GM15510 (cell line): ENCODE measurements around the gene KRTAP2-4.
"Not testable (repeated sequence)": the region's sequence is repeated elsewhere in the genome, so short reads cannot be mapped to it uniquely, and the experiment has no call there.

Experiments
- POLR2A ChIP-seq: IDR thresholded peaks from 3 replicates; pipeline ENCODE4 v1.6.1; 2011; ENCODE audit warnings: borderline replicate concordance; ENCODE audit not compliant: insufficient read length; ENCODE audit errors: extremely low read depth

The KRTAP2-4 gene

DNA sequence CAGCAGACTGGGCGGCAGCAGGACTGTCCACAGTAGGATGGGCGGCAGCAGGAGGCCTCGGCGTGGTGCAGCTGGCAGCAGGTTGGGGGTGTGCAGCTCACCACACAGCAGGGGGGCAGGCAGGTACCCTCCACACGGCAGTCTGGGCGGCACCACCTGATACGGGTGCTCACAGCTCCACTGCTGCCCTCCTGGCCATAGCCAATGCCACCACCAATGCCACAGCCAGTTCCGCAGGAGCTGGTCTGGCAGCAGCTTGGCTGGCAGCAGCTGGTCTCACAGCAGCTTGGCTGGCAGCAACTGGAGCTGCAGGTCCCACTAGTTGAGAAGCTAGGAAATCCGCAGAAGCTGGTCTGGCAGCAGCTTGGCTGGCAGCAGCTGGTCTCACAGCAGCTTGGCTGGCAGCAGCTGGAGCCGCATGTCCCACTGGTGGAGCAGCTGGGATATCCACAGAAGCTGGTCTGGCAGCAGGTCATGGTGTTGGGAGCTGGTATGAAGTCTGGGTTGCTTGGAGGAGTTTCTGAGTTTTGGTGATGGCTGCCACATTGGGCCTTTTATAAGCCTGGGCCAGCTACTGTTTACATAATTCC, 31.2 kb downstream of the KRTAP2-4 start, which contains the start of gene KRTAP1-3:
Gene KRTAP1-3, minus strand, starts transcription at position 529 of the 590 bp plus-strand sequence. Its CDS starts 53 bp downstream, at position 476.
- TF ChIP-seq POLR2A = not testable (repeated sequence)

DNA sequence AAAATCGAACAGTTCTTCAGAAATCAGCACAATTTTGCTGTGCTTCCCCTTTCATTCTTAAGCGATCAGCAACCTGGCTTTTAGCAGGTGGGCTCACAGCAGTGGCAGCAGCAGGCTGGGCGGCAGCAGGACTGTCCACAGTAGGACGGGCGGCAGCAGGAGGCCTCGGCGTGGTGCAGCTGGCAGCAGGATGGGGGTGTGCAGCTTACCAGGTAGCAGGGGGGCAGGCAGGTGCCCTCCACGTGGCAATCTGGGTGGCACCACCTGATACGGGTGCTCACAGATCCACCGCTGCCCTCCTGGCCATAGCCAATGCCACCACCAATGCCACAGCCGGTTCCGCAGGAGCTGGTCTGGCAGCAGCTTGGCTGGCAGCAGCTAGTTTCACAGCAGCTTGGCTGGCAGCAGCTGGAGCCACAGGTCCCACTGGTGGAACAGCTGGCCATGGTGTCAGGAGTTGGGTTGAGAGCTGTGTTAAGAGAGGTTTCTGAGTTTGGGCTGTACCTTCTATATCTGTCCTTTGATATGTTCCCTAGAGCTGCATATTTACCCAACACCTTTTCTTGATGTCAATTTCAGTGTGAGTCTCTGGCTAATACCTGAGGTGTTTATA, 35.9 kb downstream of the KRTAP2-4 start, which contains the start of gene KRTAP1-4:
Gene KRTAP1-4, minus strand, starts transcription at position 563 of the 613 bp plus-strand sequence. Its CDS starts 117 bp downstream, at position 446.
- TF ChIP-seq POLR2A = no peak

DNA sequence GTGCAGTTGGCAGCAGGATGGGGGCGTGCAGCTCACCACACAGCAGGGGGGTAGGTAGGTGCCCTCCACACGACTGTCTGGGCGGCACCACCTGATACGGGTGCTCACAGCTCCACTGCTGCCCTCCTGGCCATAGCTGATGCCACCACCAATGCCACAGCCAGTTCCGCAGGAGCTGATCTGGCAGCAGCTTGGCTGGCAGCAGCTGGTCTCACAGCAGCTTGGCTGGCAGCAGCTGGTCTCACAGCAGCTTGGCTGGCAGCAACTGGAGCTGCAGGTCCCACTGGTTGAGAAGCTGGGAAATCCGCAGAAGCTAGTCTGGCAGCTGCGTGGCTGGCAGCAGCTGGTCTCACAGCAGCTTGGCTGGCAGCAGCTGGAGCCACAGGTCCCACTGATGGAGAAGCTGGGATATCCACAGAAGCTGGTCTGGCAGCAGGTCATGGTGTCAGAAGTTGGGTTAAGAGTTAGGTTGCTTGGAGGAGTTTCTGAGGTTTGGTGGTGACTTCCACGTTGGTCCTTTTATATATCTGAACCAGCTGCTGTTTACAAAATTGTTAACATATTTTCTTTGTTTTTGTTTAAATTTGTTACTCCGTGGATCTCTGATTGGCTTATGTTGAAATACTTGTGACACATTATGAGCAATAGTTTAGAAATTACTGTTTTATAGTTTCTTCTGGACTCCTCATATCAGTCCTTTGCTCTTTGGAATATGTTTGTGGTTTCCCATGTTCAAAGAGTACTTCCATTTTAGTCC, 38.8 kb downstream of the KRTAP2-4 start, which contains the start of gene KRTAP1-5:
Gene KRTAP1-5, minus strand, starts transcription at position 494 of the 757 bp plus-strand sequence. Its CDS starts 53 bp downstream, at position 441.
- no peak for TF ChIP-seq POLR2A

DNA sequence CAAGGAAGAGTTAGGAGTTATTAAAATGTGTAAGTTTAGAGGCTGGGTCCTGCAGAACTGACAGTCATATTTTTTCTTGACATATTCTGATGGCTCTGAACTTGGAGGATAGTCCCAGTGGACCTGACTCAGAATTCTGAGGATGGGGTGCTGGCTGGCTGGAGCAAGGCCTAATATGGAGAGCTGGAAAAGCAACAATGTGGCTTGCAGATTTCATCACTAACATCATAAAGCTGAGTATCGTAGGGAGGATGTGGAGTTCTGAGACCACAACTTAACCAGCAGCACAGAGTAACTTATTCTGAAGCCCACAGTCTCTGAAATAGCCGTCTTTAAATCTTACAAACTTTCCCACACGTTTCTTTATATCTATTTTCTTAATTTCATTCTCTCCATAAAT, 41.0 kb downstream of the KRTAP2-4 start:
- no peak for TF ChIP-seq POLR2A

DNA sequence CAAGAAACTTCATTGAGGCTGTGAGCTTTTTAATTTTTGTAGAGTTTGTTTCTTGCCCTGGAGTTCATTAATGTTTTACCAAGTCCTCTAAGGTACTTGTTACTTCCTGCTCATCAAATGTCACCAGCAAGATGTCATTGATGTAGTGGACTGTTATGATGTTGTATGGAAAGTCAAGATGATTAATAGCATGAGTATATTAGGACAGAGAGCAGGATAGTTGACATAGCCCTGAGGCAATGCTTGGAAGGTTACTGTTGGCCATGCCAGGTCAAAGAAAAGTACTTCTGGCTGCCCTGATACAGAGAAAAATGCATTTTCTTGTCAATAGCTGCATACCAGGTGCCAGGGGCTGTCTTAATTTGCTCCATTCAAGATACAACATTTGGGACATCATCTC, 45.3 kb downstream of the KRTAP2-4 start:
- no peak for TF ChIP-seq POLR2A

DNA sequence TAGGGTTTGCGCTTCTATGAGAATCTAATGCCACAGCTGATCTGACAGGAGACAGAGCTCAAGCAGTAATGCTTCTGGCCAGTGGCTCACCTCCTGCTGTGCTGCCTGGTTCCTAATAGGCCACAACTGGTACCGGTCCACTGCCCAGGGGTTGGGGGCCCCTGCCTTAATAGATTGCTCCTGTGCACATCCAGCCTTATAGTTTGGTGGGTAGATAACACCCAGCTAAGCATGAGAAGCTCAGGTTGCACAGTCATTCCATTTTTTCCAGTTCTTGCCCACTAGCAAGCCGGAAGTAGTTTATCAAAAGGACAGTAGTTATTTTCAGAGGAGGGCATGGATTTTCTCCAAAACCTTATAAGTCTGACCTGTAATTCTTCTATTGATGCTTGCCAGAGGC, 46.3 kb downstream of the KRTAP2-4 start:
- no peak for TF ChIP-seq POLR2A

DNA sequence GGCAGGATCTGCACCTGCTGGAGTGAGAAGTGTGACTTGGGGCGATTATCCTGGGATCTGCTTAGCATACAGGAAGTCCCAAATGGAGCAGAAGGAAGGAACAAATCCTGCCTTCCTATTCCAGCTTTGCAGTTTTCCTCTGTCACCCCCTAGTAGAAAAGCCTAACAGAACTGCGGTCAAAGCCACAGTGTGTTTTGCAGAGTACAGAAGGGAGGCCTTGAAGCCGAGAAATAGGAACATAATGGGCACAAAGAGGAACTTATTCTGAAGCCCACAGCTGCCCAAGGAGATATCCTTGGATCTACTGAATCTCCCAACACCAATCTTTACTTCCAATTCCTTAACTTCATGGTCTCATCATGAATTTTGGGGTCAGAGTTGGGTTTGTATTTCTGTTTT, 47.1 kb downstream of the KRTAP2-4 start:
- TF ChIP-seq POLR2A = no peak

DNA sequence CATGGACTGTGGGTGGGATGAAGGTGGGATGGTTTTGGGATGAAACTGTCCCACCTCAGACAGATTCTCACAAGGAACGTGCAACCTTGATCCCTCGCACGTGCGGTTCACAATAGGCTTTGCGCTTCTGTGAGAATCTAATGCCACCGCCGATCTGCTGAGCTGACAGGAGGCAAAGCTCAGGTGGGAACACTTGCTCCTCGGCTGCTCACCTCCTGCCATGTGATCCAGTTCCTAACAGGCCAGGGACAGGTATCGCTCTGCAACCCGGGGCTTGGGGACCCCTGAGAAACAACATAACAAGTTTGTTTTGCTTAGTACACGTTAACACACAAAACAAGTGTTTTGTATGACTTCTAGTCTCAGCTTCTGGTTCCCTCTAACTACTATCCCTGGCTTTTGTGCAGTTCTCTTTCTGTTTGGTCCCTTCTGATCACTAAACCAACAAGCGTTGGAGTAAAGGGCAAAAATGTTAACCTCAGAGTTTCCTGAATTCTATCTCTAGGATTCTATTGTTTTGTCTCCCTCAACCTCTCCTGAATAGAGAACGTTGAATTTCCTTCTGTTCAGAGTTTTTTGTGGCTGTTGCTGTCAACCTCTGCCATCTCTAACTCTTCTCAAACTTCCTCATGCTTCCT, 49.0 kb downstream of the KRTAP2-4 start:
- TF ChIP-seq POLR2A = no peak

DNA sequence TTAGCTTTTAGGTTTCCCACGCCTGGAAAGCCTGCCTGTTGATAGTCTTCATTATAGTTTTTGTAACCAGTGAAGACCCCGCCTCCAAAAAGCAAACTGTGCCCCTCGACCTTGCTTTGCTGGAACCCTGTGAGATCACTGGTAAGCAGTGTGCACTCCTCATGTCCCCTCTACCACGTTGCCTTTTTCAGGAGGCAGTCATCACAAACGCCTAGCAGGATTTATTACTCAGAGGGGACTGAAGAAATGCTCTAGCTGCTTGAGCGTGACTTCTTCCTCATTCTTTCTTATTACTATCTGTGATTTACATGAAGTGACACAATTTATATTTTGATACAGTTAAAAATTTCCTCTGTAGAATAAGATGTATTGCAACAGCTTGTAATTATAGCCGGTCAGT, 50.2 kb downstream of the KRTAP2-4 start:
- TF ChIP-seq POLR2A = no peak
